ENCODE measurements around the gene FLG2. TPM values are rescaled to one million over a fixed set of nuclear protein-coding genes. Genes with fewer than 3 reads are reported as not detected.
"Not testable (repeated sequence)": the region's sequence is repeated elsewhere in the genome, so short reads cannot be mapped to it uniquely, and the experiment has no call there.

The FLG2 gene
- total RNA-seq, 6 experiments from 2014 or later = not detected

- H3K4me3 Mint-ChIP-seq = no peak overlapping the region
- H3K9me3 Mint-ChIP-seq = peaks cover 56% of the 10 kb centered on the region
- no peak for DNase-seq
- peaks cover 1% of the 10 kb centered on the region for H3K27me3 Mint-ChIP-seq (ENCODE audit: insufficient read depth)
- H3K36me3 Mint-ChIP-seq (ENCODE audit: low read depth) = peaks cover 20% of the 10 kb centered on the region
- H3K27ac Mint-ChIP-seq = no peak overlapping the region
- H3K4me1 Mint-ChIP-seq (ENCODE audit: low read depth) = no peaks in the 10 kb centered on the region
- TF ChIP-seq, protein P1, sequence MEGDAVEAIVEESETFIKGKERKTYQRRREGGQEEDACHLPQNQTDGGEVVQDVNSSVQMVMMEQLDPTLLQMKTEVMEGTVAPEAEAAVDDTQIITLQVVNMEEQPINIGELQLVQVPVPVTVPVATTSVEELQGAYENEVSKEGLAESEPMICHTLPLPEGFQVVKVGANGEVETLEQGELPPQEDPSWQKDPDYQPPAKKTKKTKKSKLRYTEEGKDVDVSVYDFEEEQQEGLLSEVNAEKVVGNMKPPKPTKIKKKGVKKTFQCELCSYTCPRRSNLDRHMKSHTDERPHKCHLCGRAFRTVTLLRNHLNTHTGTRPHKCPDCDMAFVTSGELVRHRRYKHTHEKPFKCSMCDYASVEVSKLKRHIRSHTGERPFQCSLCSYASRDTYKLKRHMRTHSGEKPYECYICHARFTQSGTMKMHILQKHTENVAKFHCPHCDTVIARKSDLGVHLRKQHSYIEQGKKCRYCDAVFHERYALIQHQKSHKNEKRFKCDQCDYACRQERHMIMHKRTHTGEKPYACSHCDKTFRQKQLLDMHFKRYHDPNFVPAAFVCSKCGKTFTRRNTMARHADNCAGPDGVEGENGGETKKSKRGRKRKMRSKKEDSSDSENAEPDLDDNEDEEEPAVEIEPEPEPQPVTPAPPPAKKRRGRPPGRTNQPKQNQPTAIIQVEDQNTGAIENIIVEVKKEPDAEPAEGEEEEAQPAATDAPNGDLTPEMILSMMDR (IDR thresholded peaks at IDR 0.05) = no peak
Measured at GRCh38 chr1:152313970-152314369, 45.8 kb downstream of the FLG2 start.

DNA sequence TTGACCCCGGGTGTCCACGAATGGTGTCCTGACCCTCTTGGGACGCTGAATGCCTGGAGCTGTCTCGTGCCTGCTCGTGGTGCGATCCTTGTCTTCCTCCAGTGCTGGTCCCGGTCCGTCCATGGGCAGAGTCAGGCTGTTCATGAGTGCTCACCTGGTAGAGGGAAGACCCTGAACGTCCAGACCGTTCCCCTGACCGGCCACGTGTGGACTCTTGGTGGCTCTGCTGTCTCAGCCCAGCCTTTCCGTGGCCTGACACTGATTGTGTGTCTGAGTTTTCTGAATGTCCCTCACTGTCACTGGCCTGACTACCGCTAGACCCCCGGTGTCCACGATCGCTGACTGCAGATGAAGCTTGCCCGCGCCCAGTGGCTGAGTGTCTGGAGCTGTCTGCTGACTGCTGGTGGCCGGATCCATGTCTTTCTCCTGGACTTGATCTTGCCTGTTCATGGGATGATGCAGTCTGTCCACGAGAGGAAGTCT, 46.4 kb downstream of the FLG2 start:
- Mint-ChIP-seq H3K4me3 (no peak overlapping the region), H3K27me3 (ENCODE audit: insufficient read depth) (peaks cover 1% of the 10 kb centered on the region), H3K9me3 (peaks cover 62% of the 10 kb centered on the region), H3K27ac (no peak overlapping the region), H3K4me1 (ENCODE audit: low read depth) (no peaks in the 10 kb centered on the region), H3K36me3 (ENCODE audit: low read depth) (peaks cover 26% of the 10 kb centered on the region)
- TF ChIP-seq, protein P1 (IDR thresholded peaks at IDR 0.05) = no peak
- no peak for DNase-seq

DNA sequence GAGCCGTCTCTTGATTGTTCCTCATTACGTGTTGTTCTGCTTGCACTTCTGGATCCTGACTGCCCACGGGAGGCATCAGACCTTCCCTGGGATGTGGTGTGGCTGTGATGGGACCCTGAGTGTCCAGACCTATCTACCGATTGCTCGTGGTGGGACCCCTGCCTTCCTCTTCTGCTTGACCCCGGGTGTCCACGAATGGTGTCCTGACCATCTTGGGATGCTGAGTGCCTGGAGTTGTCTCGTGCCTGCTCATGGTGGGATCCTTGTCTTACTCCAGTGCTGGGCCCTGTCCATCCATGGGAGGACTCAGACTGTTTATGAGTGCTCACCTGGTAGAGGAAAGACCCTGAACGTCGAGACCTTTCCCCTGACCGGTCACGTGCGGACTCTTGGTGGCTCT, 47.6 kb downstream of the FLG2 start:
- peaks cover 36% of the 10 kb centered on the region for H3K36me3 Mint-ChIP-seq (ENCODE audit: low read depth)
- H3K27ac Mint-ChIP-seq; H3K4me3 Mint-ChIP-seq; H3K4me1 Mint-ChIP-seq (ENCODE audit: low read depth); DNase-seq; H3K27me3 Mint-ChIP-seq (ENCODE audit: insufficient read depth): not testable (repeated sequence)
- H3K9me3 Mint-ChIP-seq = peaks cover 74% of the 10 kb centered on the region

DNA sequence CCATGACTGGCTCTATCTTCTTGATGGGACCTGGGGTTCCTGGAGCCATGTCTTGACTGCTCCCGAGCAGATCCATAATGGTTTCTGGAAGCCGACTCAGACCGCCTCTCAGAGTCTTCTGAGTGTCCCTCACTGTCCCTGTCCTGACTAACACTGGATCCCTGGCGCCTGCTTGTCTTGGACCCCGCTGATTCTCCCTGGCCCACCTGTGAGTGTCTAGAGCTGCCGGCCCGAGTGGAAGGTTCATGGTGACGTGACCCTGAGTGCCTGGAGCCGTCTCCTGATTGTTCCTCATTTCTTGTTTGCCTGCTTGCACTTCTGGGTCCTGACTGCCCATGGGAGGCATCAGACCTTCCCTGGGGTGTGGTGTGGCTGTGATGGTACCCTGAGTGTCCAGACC, 49.9 kb downstream of the FLG2 start:
- no peak for DNase-seq
- Mint-ChIP-seq H3K4me1 (ENCODE audit: low read depth) (no peaks in the 10 kb centered on the region), H3K36me3 (ENCODE audit: low read depth) (peaks cover 36% of the 10 kb centered on the region), H3K27ac (no peak overlapping the region), H3K4me3 (no peak overlapping the region), H3K9me3 (peaks cover 78% of the 10 kb centered on the region), H3K27me3 (ENCODE audit: insufficient read depth) (peaks cover 1% of the 10 kb centered on the region)
- TF ChIP-seq, protein P1 (IDR thresholded peaks at IDR 0.05) = no peak

GRCh38 chr1:152309320-152309901, 50.4 kb downstream of the FLG2 start:
- Mint-ChIP-seq H3K9me3 (peaks cover 82% of the 10 kb centered on the region), H3K36me3 (ENCODE audit: low read depth) (peaks cover 36% of the 10 kb centered on the region)
- H3K27me3 Mint-ChIP-seq (ENCODE audit: insufficient read depth); H3K27ac Mint-ChIP-seq; H3K4me1 Mint-ChIP-seq (ENCODE audit: low read depth); DNase-seq; H3K4me3 Mint-ChIP-seq: not testable (repeated sequence)

GRCh38 chr1:152308758-152309157, 51.0 kb downstream of the FLG2 start:
- Mint-ChIP-seq H3K9me3 (peaks cover 81% of the 10 kb centered on the region), H3K36me3 (ENCODE audit: low read depth) (peaks cover 36% of the 10 kb centered on the region)
- H3K27ac Mint-ChIP-seq; DNase-seq; H3K4me3 Mint-ChIP-seq; H3K4me1 Mint-ChIP-seq (ENCODE audit: low read depth); H3K27me3 Mint-ChIP-seq (ENCODE audit: insufficient read depth): not testable (repeated sequence)

GRCh38 chr1:152307970-152308369, 51.8 kb downstream of the FLG2 start:
- H3K4me1 Mint-ChIP-seq (ENCODE audit: low read depth); H3K27me3 Mint-ChIP-seq (ENCODE audit: insufficient read depth); H3K4me3 Mint-ChIP-seq; DNase-seq; H3K27ac Mint-ChIP-seq: not testable (repeated sequence)
- peaks cover 36% of the 10 kb centered on the region for H3K36me3 Mint-ChIP-seq (ENCODE audit: low read depth)
- H3K9me3 Mint-ChIP-seq = peaks cover 77% of the 10 kb centered on the region

GRCh38 chr1:152306123-152306522, 53.7 kb downstream of the FLG2 start:
- not testable (repeated sequence) for DNase-seq; H3K27ac Mint-ChIP-seq; H3K4me3 Mint-ChIP-seq; H3K4me1 Mint-ChIP-seq (ENCODE audit: low read depth); H3K27me3 Mint-ChIP-seq (ENCODE audit: insufficient read depth)
- Mint-ChIP-seq H3K9me3 (peaks cover 59% of the 10 kb centered on the region), H3K36me3 (ENCODE audit: low read depth) (peaks cover 18% of the 10 kb centered on the region)

GRCh38 chr1:152304773-152305172, 55.0 kb downstream of the FLG2 start:
- not testable (repeated sequence) for H3K27me3 Mint-ChIP-seq (ENCODE audit: insufficient read depth); H3K4me1 Mint-ChIP-seq (ENCODE audit: low read depth); H3K27ac Mint-ChIP-seq; DNase-seq; H3K4me3 Mint-ChIP-seq
- Mint-ChIP-seq H3K9me3 (peaks cover 45% of the 10 kb centered on the region), H3K36me3 (ENCODE audit: low read depth) (peaks cover 16% of the 10 kb centered on the region; the same call in 1 of the 2 replicates)

GRCh38 chr1:152303139-152303872, 56.5 kb downstream of the FLG2 start:
- H3K9me3 Mint-ChIP-seq = peaks cover 31% of the 10 kb centered on the region
- not testable (repeated sequence) for DNase-seq; H3K27ac Mint-ChIP-seq; H3K4me1 Mint-ChIP-seq (ENCODE audit: low read depth); H3K4me3 Mint-ChIP-seq; H3K27me3 Mint-ChIP-seq (ENCODE audit: insufficient read depth); H3K36me3 Mint-ChIP-seq (ENCODE audit: low read depth)
